ENCODE results near the gene POLR2I. TPM values are rescaled to one million over a fixed set of nuclear protein-coding genes. Genes with fewer than 3 reads are reported as not detected.
A peak's percentile ranks its signal among the peaks of the same experiment; 100 is the strongest.

The POLR2I gene
- total and polyA plus RNA-seq, 2 donors (not counting 1 experiment from before 2014, with no cell fraction given), result 33.4 to 39.1 TPM

DNA sequence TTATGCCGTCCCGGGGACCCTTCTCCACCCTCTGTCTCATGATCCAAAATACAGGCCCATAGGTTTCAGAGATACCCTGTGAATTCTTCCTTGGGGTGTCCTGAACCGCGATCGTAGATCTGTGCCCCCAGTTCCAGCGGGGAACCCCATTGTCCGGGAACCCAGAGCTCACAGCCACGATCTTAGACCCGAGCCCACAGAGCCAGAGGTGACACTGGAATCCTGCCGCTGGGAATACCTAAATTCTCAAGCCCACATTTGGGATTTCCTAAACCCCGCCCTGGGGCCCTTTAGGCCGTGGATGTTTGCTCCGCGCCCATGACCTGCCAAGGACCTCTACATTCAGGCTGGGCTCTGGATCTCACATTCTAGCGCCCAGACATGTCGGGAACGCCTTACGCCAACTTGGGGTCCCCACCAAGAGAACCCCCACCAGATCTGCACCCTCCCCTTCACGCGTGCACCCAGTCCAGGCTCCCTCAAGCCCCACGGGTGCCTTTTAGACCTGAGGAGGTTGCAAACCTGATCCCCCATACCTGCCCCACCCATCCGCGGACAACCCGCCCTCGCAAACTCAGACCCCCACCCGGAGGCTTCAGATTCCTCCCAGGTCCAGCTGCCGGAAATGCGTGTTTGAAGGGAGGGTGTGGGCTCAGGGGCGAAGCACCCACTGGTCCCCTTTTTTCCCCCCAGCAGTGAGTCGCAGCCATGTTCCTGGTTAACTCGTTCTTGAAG, 25.8 kb upstream of the POLR2I start:
- Histone ChIP-seq H3K79me2 (ENCODE audit: control insufficient read depth, insufficient read depth, low read length) (peaks cover 20% of the 10 kb centered on the region), H3K4me2 (replicated peaks; ENCODE audit: low read depth, low read length, poor library complexity, severe bottlenecking) (peak overlapping the region; percentile 96), H3K36me3 (replicated peaks in 1 of 2; ENCODE audit: control extremely low read depth in 1 of 2, control insufficient read depth in 1 of 2, extremely low read depth in 1 of 2, insufficient read depth in 2 of 2, low read length in 1 of 2) (peaks cover 0 to 18% of the 10 kb centered on the region in 2 experiments), H3K4me3 (ENCODE audit: control extremely low read depth in 1 of 5, extremely low read depth in 1 of 5, insufficient read depth in 1 of 5, low read depth in 2 of 5, low read length in 4 of 5) (peak overlapping the region; percentile 76 to 99 (median 89)), H4K20me1 (ENCODE audit: control insufficient read depth, insufficient read depth, low read length, poor library complexity, severe bottlenecking) (peaks cover 19% of the 10 kb centered on the region), H3K27ac (ENCODE audit: low read length in 2 of 2) (peak overlapping the region; percentile 81 to 85), H3K4me1 (ENCODE audit: control insufficient read depth in 2 of 2, insufficient read depth in 2 of 2, low read length in 2 of 2) (peaks cover 4 to 14% of the 10 kb centered on the region in 2 donors), H2AFZ (ENCODE audit: insufficient read depth, low read depth, low read length, poor library complexity, severe bottlenecking) (peak overlapping the region; percentile 92), H3K27me3 (replicated peaks in 1 of 4; ENCODE audit: control extremely low read depth in 1 of 4, control insufficient read depth in 3 of 4, insufficient read depth in 4 of 4, low read length in 3 of 4) (no peaks in the 10 kb centered on the region), H3K9ac (ENCODE audit: low read length) (peak overlapping the region; percentile 86), H3K9me3 (ENCODE audit: control extremely low read depth in 1 of 3, control insufficient read depth in 2 of 3, insufficient read depth in 1 of 3, low read length in 2 of 3) (peaks cover 0 to 5% (median 0%) of the 10 kb centered on the region in 3 donors)
- TF ChIP-seq EZH2 (IDR thresholded peaks at IDR 0.05; ENCODE audit: borderline replicate concordance, insufficient read depth, low read depth, low read length, poor library complexity, severe bottlenecking), result no peak
- TF ChIP-seq, protein P1, sequence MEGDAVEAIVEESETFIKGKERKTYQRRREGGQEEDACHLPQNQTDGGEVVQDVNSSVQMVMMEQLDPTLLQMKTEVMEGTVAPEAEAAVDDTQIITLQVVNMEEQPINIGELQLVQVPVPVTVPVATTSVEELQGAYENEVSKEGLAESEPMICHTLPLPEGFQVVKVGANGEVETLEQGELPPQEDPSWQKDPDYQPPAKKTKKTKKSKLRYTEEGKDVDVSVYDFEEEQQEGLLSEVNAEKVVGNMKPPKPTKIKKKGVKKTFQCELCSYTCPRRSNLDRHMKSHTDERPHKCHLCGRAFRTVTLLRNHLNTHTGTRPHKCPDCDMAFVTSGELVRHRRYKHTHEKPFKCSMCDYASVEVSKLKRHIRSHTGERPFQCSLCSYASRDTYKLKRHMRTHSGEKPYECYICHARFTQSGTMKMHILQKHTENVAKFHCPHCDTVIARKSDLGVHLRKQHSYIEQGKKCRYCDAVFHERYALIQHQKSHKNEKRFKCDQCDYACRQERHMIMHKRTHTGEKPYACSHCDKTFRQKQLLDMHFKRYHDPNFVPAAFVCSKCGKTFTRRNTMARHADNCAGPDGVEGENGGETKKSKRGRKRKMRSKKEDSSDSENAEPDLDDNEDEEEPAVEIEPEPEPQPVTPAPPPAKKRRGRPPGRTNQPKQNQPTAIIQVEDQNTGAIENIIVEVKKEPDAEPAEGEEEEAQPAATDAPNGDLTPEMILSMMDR (IDR thresholded peaks at IDR 0.05), result no peak
- no peaks in the 10 kb centered on the region for H3K27me3 Mint-ChIP-seq
- peaks cover 15% of the 10 kb centered on the region for H3K4me1 Mint-ChIP-seq
- peak; percentile 66 for DNase-seq
- POLR2A ChIA-PET, result interaction anchor here (0.6 to 3.9 kb wide), 6 partner anchors 12 to 873 kb away, joined by 3 to 33 read pairs (median 6); partner anchors contain the start of genes POLR2I, TBCB, THAP8 and ZNF850
- H3K27ac Mint-ChIP-seq, result peak overlapping the region; percentile 94
- peak overlapping the region; percentile 96 for H3K4me3 Mint-ChIP-seq
- H3K9me3 Mint-ChIP-seq (ENCODE audit: insufficient read depth), result no peaks in the 10 kb centered on the region
- intact Hi-C loops (cut with micrococcal nuclease), result loop anchor here (1.0 kb wide), 3 partner anchors 25 to 145 kb away; partner anchors contain the start of genes ALKBH6, SDHAF1 and TBCB
- under 1% methylated on average over 25 of the region's 31 CpGs for WGBS (ENCODE audit: insufficient coverage)
- CTCF ChIA-PET, result interaction anchor here (1.0 to 5.6 kb wide), 3 partner anchors 12 to 29 kb away, joined by 3 to 49 read pairs (median 7); no protein-coding TSS in a partner anchor
- peak; percentile 4 for ATAC-seq (ENCODE audit: low read depth)
